ENCODE data around the gene PICALM.

DNA sequence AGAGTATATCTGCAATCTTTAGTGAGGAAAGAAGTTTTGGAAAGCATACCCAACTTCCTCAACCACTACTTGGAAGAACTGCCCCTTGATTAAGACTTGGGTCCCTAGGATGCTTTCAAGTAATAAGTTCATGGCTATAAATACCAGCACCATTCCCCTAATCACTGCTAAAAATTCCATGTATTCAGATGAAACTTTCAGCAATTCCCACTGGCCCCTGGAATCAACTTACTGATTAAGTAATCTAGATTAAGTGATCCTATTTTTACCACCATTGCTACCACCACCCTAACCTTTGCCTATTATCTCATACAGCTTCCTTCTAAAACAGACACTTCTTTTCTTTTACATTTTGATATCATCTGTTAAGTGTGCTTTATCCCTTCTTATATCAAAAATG, 10.5 kb downstream of the PICALM start:
- TF ChIP-seq POLR2A (IDR thresholded peaks at IDR 0.05; ENCODE audit: low read depth, low read length): no peak
- TF ChIP-seq, protein P1, sequence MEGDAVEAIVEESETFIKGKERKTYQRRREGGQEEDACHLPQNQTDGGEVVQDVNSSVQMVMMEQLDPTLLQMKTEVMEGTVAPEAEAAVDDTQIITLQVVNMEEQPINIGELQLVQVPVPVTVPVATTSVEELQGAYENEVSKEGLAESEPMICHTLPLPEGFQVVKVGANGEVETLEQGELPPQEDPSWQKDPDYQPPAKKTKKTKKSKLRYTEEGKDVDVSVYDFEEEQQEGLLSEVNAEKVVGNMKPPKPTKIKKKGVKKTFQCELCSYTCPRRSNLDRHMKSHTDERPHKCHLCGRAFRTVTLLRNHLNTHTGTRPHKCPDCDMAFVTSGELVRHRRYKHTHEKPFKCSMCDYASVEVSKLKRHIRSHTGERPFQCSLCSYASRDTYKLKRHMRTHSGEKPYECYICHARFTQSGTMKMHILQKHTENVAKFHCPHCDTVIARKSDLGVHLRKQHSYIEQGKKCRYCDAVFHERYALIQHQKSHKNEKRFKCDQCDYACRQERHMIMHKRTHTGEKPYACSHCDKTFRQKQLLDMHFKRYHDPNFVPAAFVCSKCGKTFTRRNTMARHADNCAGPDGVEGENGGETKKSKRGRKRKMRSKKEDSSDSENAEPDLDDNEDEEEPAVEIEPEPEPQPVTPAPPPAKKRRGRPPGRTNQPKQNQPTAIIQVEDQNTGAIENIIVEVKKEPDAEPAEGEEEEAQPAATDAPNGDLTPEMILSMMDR (IDR thresholded peaks at IDR 0.05; ENCODE audit: extremely low read depth in 1 of 2, insufficient read depth in 1 of 2, low read depth in 1 of 2, low read length in 2 of 2): no peak

Data from endothelial cell of umbilical vein (primary cell).